Gastrocnemius medialis (tissue), 4 donors: ENCODE data around the gene FASTKD1.

Experiments used
- CTCF ChIP-seq, 5 experiments: fragments of 450-650 bp in 3 of 5; fragments of 200-600 bp in 2 of 5; sonication (generic) in 2 of 5; IDR thresholded peaks in 4 of 5; conservative IDR thresholded peaks in 1 of 5; 1 replicate in 4 of 5; 2 replicates in 1 of 5; pipeline ENCODE4 v1.5.1; 2016 to 2019; ENCODE audit warnings: antibody characterized with exemption in 5 of 5, mild to moderate bottlenecking in 3 of 5, moderate library complexity in 3 of 5
- POLR2A ChIP-seq, 2 donors: fragments of 450-650 bp; IDR thresholded peaks; one replicate each; pipeline ENCODE4 v1.6.1; 2017; ENCODE audit warnings: antibody characterized with exemption in 2 of 2, mild to moderate bottlenecking in 2 of 2, moderate library complexity in 2 of 2

GRCh38 chr2:169583518-169583917 is 9.9 kb upstream of the FASTKD1 start:
- TF ChIP-seq CTCF (IDR thresholded peaks at IDR 0.05 in 4 of 5, conservative IDR thresholded peaks at IDR 0.05 in 1 of 5) (no peak), POLR2A (IDR thresholded peaks at IDR 0.05) (no peak)
